ENCODE measurements around the gene NRARP.
A peak's percentile ranks its signal among the peaks of the same experiment; 100 is the strongest.

Gene NRARP

GRCh38 chr9:137302449-137303150, 529 bp upstream of the NRARP start:
- Histone ChIP-seq H3K4me1 (ENCODE audit: insufficient read depth, low read length) (peaks cover 28% of the 10 kb centered on the region), H3K9ac (ENCODE audit: low read depth, low read length) (peak overlapping the region; percentile 46), H3K9me3 (ENCODE audit: control insufficient read depth, insufficient read depth, low read length) (no peaks in the 10 kb centered on the region)

GRCh38 chr9:137301081-137301947, 757 bp downstream of the NRARP start:
- Histone ChIP-seq H3K9me3 (ENCODE audit: control insufficient read depth, insufficient read depth, low read length) (no peaks in the 10 kb centered on the region), H3K36me3 (ENCODE audit: insufficient read depth, low read length) (no peaks in the 10 kb centered on the region), H3K9ac (ENCODE audit: low read depth, low read length) (peak overlapping the region; percentile 76), H3K4me1 (ENCODE audit: insufficient read depth, low read length) (peaks cover 31% of the 10 kb centered on the region)

More at GRCh38 chr9:137302449-137303150, 529 bp upstream of the NRARP start:
- no peaks in the 10 kb centered on the region for H3K36me3 ChIP-seq (ENCODE audit: insufficient read depth, low read length)

- peak overlapping the region; percentile 76 for H3K9ac ChIP-seq (ENCODE audit: low read depth, low read length)
- no peaks in the 10 kb centered on the region for H3K36me3 ChIP-seq (ENCODE audit: insufficient read depth, low read length)
- peaks cover 26% of the 10 kb centered on the region for H3K4me1 ChIP-seq (ENCODE audit: insufficient read depth, low read length)
- no peaks in the 10 kb centered on the region for H3K9me3 ChIP-seq (ENCODE audit: control insufficient read depth, insufficient read depth, low read length)
These were observed 1.4 kb downstream of the NRARP start for GRCh38 chr9:137300567-137301080.

- Histone ChIP-seq H3K9ac (ENCODE audit: low read depth, low read length) (peak overlapping the region; percentile 76; the same call in 1 of the 2 replicates), H3K9me3 (ENCODE audit: control insufficient read depth, insufficient read depth, low read length) (no peaks in the 10 kb centered on the region), H3K36me3 (ENCODE audit: insufficient read depth, low read length) (no peaks in the 10 kb centered on the region), H3K4me1 (ENCODE audit: insufficient read depth, low read length) (peaks cover 22% of the 10 kb centered on the region)
These were observed 2.1 kb downstream of the NRARP start for GRCh38 chr9:137299938-137300337.

GRCh38 chr9:137299203-137299565, 2.9 kb downstream of the NRARP start:
- peaks cover 4% of the 10 kb centered on the region; the same call in 1 of the 2 replicates for H3K9me3 ChIP-seq (ENCODE audit: control insufficient read depth, insufficient read depth, low read length)
- H3K36me3 ChIP-seq (ENCODE audit: insufficient read depth, low read length): no peaks in the 10 kb centered on the region
- H3K4me1 ChIP-seq (ENCODE audit: insufficient read depth, low read length): peaks cover 22% of the 10 kb centered on the region
- peak overlapping the region; percentile 76; the same call in 1 of the 2 replicates for H3K9ac ChIP-seq (ENCODE audit: low read depth, low read length)

GRCh38 chr9:137298401-137299202, 3.5 kb downstream of the NRARP start:
- no peaks in the 10 kb centered on the region for H3K36me3 ChIP-seq (ENCODE audit: insufficient read depth, low read length)
- peaks cover 22% of the 10 kb centered on the region for H3K4me1 ChIP-seq (ENCODE audit: insufficient read depth, low read length)
- H3K9ac ChIP-seq (ENCODE audit: low read depth, low read length): peak overlapping the region; percentile 76; the same call in 1 of the 2 replicates
- peaks cover 8% of the 10 kb centered on the region; the same call in 1 of the 2 replicates for H3K9me3 ChIP-seq (ENCODE audit: control insufficient read depth, insufficient read depth, low read length)

GRCh38 chr9:137297966-137298365, 4.1 kb downstream of the NRARP start:
- no peak overlapping the region for H3K9ac ChIP-seq (ENCODE audit: low read depth, low read length)
- H3K9me3 ChIP-seq (ENCODE audit: control insufficient read depth, insufficient read depth, low read length): peaks cover 8% of the 10 kb centered on the region; the same call in 1 of the 2 replicates
- H3K4me1 ChIP-seq (ENCODE audit: insufficient read depth, low read length): peaks cover 22% of the 10 kb centered on the region
- H3K36me3 ChIP-seq (ENCODE audit: insufficient read depth, low read length): no peaks in the 10 kb centered on the region

- Histone ChIP-seq H3K36me3 (ENCODE audit: insufficient read depth, low read length) (no peaks in the 10 kb centered on the region), H3K9me3 (ENCODE audit: control insufficient read depth, insufficient read depth, low read length) (peaks cover 8% of the 10 kb centered on the region; the same call in 1 of the 2 replicates), H3K9ac (ENCODE audit: low read depth, low read length) (peak overlapping the region; percentile 40), H3K4me1 (ENCODE audit: insufficient read depth, low read length) (peaks cover 22% of the 10 kb centered on the region)
These were observed 5.1 kb downstream of the NRARP start for GRCh38 chr9:137296670-137297664.

- Histone ChIP-seq H3K9me3 (ENCODE audit: control insufficient read depth, insufficient read depth, low read length) (peaks cover 8% of the 10 kb centered on the region; the same call in 1 of the 2 replicates), H3K9ac (ENCODE audit: low read depth, low read length) (peak overlapping the region; percentile 40), H3K4me1 (ENCODE audit: insufficient read depth, low read length) (peaks cover 22% of the 10 kb centered on the region), H3K36me3 (ENCODE audit: insufficient read depth, low read length) (no peaks in the 10 kb centered on the region)
These were observed 6.0 kb downstream of the NRARP start for GRCh38 chr9:137295849-137296669.

- peak overlapping the region; percentile 11; the same call in 1 of the 2 replicates for H3K9ac ChIP-seq (ENCODE audit: low read depth, low read length)
- H3K9me3 ChIP-seq (ENCODE audit: control insufficient read depth, insufficient read depth, low read length): peaks cover 8% of the 10 kb centered on the region; the same call in 1 of the 2 replicates
- H3K4me1 ChIP-seq (ENCODE audit: insufficient read depth, low read length): peaks cover 22% of the 10 kb centered on the region
- no peaks in the 10 kb centered on the region for H3K36me3 ChIP-seq (ENCODE audit: insufficient read depth, low read length)
These were observed 6.7 kb downstream of the NRARP start for GRCh38 chr9:137295238-137295811.

- peak overlapping the region; percentile 11; the same call in 1 of the 2 replicates for H3K9ac ChIP-seq (ENCODE audit: low read depth, low read length)
- no peaks in the 10 kb centered on the region for H3K36me3 ChIP-seq (ENCODE audit: insufficient read depth, low read length)
- peaks cover 19% of the 10 kb centered on the region for H3K4me1 ChIP-seq (ENCODE audit: insufficient read depth, low read length)
- H3K9me3 ChIP-seq (ENCODE audit: control insufficient read depth, insufficient read depth, low read length): peaks cover 8% of the 10 kb centered on the region; the same call in 1 of the 2 replicates
These were observed 7.3 kb downstream of the NRARP start for GRCh38 chr9:137294681-137295237.

All from ES-I3 (cell line).